SJSA1 (cell line): ENCODE data around the gene UBE2N. TPM values are rescaled to one million over a fixed set of nuclear protein-coding genes. Genes with fewer than 3 reads are reported as not detected.
"Not testable (repeated sequence)": the region's sequence is repeated elsewhere in the genome, so short reads cannot be mapped to it uniquely, and the experiment has no call there.

Source experiments
- DNase-seq, 2 experiments: peaks; one replicate each; pipeline ENCODE4 v3.0.0-alpha.2; 2015 to 2020; ENCODE audit warnings: low spot score in 2 of 2, low read depth in 1 of 2
- H3K27ac ChIP-seq: fragments of 250-450 bp; sonication (Bioruptor Pico); 2 replicates; pipeline ENCODE4 v1.5.1; 2020; ENCODE audit warnings: mild to moderate bottlenecking, moderate library complexity
- H3K27me3 ChIP-seq: fragments of 250-450 bp; sonication (Bioruptor Pico); replicated peaks from 2 replicates; pipeline ENCODE4 v1.5.1; 2020; ENCODE audit warnings: mild to moderate bottlenecking, moderate library complexity
- H3K36me3 ChIP-seq: fragments of 250-450 bp; sonication (Bioruptor Pico); 2 replicates; pipeline ENCODE4 v1.5.1; 2020; ENCODE audit warnings: mild to moderate bottlenecking
- H3K4me1 ChIP-seq: fragments of 250-450 bp; sonication (Bioruptor Pico); replicated peaks from 2 replicates; pipeline ENCODE4 v1.6.1; 2021; ENCODE audit warnings: mild to moderate bottlenecking
- H3K4me3 ChIP-seq: fragments of 250-450 bp; sonication (Bioruptor Pico); 2 replicates; pipeline ENCODE4 v1.5.1; 2020; ENCODE audit warnings: mild to moderate bottlenecking
- H3K9me3 ChIP-seq: fragments of 250-450 bp; sonication (Bioruptor Pico); replicated peaks from 2 replicates; pipeline ENCODE4 v1.5.1; 2020; ENCODE audit warnings: mild to moderate bottlenecking
- total RNA-seq: library from RNA; depleted of rRNA; stranded (reverse); fragments of >200 nt; shearing (Covaris generic); gene quantifications from 2 replicates; pipeline ENCODE4 v1.2.3, GENCODE V29; 2014

UBE2N gene
- total RNA-seq, 1 experiment from 2014 or later: 103 TPM

DNA sequence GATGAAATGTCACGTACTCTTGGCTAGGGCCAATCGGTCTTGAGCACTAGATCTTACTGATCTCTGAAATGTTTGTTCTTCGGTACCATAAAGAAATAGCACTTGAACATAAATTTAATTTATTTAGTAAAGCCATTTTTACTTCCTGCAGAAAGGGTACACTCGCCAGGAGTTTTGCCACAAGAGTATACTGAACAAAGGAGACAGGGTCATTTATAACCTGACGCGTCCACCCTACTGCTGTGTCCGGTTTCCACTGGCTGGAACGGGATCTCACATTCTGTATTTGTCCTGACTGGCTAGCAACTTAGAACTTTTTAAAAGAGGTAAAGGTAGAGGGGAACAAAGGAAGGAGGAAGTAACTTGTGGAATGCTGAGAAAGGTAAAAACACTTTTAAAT lies 29.4 kb downstream of the UBE2N start:
- H3K27me3 ChIP-seq, H3K4me3 ChIP-seq, H3K27ac ChIP-seq, H3K9me3 ChIP-seq, DNase-seq: not testable (repeated sequence)
- H3K36me3 ChIP-seq: peaks cover 36% of the 10 kb centered on the region
- H3K4me1 ChIP-seq: peaks cover 27% of the 10 kb centered on the region

DNA sequence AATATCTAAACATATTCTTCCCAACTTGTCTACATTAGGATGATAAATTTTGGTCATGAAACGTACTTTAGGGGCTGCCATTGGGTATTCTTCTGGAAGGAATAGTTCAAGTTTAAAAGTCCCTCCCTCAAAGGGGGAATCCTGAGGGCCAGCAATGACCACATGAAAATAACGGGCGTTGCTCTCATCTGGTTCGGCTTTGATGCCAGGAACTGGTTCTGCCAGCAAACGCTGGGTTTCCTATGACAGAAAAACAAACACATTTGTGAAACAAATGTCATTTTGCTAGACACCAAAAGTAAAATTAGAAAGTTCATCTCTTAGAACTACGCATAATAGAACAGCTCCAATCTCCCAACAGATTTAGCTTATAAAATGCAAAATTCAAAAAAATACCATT lies 30.7 kb downstream of the UBE2N start:
- DNase-seq, H3K9me3 ChIP-seq, H3K27me3 ChIP-seq, H3K27ac ChIP-seq, H3K4me3 ChIP-seq: not testable (repeated sequence)
- Histone ChIP-seq H3K4me1 (peaks cover 16% of the 10 kb centered on the region), H3K36me3 (peaks cover 47% of the 10 kb centered on the region)

DNA sequence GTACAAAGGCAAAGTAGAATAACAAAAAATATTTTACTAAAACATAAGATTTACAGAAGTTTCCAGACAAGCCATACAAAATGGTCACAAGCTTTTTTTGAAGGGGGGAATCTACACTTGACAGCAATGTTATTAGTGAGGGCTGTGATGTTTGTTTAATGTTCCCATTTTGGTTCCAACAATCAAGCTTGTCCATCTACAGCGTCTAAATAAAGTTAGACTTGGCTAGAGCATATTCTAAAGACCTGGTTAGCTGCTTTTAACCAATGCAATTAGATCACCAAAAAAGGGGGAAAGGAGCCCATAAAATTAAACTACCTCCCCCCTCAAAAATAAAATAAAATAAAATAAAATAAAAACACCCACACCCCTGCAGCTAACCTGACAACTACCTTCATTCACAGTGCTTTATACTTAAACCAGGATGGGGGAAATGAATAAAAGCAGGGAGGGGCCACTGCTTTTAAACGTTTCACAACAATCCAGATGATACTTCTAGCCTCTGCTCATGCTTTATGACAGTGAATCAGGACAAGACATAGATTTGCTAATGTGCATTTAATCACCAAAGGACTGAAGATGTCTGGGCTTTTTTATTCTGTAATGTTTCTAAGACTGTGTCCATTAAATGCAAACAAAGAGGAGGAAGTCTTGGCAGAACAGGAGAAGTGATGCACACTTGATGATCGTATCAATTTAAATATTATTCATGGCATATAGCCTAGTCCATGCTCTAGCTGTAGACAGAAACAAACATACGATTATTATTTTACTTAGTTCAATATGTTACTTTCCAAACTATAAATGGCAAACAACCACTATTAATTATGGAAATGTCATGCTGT lies 32.2 kb downstream of the UBE2N start:
- H3K9me3 ChIP-seq, H3K27ac ChIP-seq, H3K27me3 ChIP-seq, H3K4me1 ChIP-seq, DNase-seq, H3K4me3 ChIP-seq: not testable (repeated sequence)
- H3K36me3 ChIP-seq: peaks cover 55% of the 10 kb centered on the region

DNA sequence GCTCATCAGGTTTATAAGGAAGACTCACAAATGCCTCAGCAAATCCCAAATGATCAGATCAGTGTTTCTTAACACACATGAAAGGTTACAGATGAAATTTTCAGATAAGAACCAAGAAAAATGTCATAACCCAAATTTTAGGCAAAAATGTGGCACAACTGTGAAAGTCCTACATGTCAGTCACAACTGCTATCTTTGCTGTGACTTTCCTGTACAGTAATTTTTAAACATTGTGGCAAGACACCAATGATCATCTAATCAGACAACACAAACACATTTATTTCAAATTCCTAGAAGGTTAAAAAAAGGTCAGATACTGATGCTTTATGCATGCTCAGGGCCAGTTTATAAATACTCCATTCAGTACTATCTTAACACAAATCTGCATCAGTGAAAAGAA lies 32.9 kb downstream of the UBE2N start:
- Histone ChIP-seq H3K27me3 (no peaks in the 10 kb centered on the region), H3K9me3 (no peaks in the 10 kb centered on the region), H3K4me3 (no peak overlapping the region), H3K4me1 (no peaks in the 10 kb centered on the region), H3K27ac (no peak overlapping the region), H3K36me3 (peaks cover 62% of the 10 kb centered on the region)
- DNase-seq: no peak

DNA sequence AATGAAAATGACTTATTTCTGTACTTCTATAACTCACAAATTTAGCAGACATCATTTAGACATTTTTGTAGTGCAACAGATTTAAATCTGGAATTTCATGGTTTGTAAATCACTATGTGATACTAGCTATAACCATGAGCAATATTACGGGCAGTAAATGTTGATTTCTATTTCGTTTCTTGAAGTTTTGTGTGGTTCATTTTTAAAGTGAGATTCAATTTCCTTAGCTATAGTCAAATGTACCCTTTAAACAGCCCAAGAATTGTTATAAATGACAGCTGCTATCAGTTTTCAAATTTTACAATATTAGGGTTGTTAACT lies 33.8 kb downstream of the UBE2N start:
- H3K27me3 ChIP-seq: no peaks in the 10 kb centered on the region
- H3K27ac ChIP-seq: no peak overlapping the region
- H3K36me3 ChIP-seq: peaks cover 62% of the 10 kb centered on the region
- no peaks in the 10 kb centered on the region for H3K4me1 ChIP-seq
- H3K9me3 ChIP-seq: no peaks in the 10 kb centered on the region
- no peak for DNase-seq
- no peak overlapping the region for H3K4me3 ChIP-seq

DNA sequence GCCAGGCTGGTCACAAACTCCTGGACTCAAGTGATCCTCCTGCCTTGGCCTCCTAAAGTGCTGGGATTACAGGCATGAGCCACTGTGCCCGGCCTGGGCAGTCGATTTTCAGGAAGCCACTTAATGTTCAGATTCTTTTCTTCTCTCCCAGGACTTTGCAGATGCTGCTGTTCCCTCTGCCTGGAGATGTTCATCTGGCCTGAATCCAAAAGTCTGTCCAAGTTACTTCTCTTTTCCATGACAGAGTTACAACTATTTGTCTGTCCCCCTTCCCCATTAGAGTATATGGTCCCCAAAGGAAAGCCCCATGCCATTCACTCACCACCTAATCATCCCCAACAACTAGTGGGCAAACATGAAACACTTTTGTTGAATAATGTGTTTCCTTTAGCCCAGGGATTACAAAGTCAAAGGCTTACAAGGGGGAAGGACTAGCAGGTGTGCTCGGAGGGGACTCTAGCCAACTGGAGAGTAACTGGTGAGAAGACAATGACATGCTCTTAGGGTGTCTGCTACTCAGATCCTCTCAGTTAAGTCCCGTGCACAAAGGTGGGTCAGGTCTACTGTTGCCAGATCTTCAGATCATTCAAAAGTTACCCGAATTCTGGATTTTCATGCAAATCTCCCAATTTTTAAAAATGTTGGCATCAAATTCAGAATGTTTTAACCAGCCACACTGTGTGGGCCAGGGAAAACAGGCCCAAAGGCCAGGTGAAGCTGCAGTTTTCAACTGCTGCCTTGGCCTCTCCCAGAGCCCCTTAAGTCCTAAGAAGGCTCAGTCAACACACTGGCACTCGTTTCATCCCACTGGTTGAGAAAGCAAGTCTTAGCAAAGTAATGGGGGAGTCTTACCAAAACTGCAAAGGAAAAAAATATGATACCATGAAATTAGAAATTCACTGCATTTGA lies 34.4 kb downstream of the UBE2N start:
- DNase-seq: no peak

DNA sequence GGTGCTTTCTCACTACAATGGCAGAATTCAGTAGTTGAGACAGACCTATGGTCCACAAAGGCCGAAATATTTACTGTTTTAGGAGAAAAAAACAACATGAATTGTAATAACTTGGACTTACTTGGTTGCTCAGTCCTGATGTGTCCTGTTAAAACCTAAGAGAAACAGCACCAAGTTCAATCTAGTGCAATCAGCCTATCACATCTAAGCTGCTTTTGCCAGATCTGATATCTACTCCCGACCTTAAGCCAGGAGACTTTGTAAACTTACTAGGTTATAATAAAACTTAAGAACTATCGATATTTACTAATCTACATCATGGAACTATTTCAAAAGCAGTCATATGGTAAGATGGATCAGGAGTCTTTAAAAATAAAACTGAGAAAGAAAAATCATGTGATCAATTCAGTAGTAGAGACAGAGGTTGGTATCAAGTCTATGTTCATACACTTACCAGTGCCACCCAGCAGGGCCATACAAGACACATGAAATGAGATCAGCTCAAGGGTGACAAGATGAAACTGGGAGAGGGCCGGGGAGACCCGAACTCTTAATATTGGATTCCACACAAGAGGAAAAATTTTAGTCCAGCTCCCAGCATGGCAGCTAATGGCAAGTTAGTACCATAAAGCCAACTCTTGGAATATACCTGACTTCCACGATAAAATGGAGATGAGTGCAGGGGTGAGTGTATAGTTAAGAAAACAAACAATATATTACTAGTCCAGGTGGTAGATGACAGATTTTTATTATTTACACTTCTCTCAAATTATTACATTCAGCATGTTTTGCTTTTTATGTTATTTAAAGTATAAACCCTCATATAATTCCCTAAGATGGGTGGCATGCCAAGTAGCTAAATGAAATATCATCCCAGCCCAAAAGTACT lies 36.5 kb downstream of the UBE2N start:
- Histone ChIP-seq H3K27me3 (no peaks in the 10 kb centered on the region), H3K4me1 (no peaks in the 10 kb centered on the region), H3K9me3 (no peaks in the 10 kb centered on the region), H3K36me3 (peaks cover 54% of the 10 kb centered on the region), H3K27ac (no peak overlapping the region), H3K4me3 (no peak overlapping the region)
- DNase-seq: no peak

More for the DNA sequence above, 34.4 kb downstream of the UBE2N start:
- H3K27ac ChIP-seq: no peak overlapping the region
- H3K36me3 ChIP-seq: peaks cover 65% of the 10 kb centered on the region
- no peaks in the 10 kb centered on the region for H3K4me1 ChIP-seq
- no peak overlapping the region for H3K4me3 ChIP-seq
- H3K27me3 ChIP-seq: no peaks in the 10 kb centered on the region
- no peaks in the 10 kb centered on the region for H3K9me3 ChIP-seq

DNA sequence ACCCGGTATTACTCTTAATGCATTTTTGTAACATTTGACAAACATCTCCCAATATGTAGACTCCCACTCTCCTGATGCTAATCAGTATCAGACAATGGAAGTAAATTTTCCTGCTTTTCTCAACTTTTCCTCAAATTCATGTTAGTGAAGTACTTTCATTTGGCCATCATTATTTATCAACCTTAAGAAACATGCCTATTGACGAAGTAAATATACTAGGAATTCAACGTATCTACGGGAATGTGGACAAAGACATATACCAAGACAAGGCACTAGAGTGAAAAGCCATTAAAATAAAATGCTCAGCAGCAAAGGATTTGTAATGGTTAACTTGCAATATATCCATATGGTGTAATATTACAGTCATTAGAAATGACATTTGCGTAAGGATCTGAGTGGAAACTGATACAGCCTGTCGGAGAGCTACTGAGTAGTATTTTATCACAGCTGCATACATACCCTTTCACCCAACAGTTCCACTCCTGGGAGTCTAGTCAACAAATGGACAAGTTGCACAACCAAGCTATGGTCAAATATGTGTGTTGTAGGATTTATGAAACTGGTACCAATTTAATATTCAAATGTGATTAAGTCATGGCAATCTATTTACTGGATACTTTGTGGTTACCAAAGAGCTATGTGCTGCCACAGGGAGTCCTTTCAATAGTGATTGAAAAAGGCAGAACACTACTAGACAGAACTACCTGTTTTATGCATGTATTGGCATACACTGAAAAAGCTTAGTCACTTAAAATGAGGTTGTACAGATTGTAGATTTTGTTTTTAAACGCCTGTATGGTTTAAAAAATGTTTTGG lies 37.6 kb downstream of the UBE2N start:
- DNase-seq: no peak
- Histone ChIP-seq H3K36me3 (peaks cover 47% of the 10 kb centered on the region), H3K27me3 (no peaks in the 10 kb centered on the region), H3K4me3 (no peak overlapping the region), H3K27ac (no peak overlapping the region), H3K9me3 (no peaks in the 10 kb centered on the region), H3K4me1 (no peaks in the 10 kb centered on the region)

DNA sequence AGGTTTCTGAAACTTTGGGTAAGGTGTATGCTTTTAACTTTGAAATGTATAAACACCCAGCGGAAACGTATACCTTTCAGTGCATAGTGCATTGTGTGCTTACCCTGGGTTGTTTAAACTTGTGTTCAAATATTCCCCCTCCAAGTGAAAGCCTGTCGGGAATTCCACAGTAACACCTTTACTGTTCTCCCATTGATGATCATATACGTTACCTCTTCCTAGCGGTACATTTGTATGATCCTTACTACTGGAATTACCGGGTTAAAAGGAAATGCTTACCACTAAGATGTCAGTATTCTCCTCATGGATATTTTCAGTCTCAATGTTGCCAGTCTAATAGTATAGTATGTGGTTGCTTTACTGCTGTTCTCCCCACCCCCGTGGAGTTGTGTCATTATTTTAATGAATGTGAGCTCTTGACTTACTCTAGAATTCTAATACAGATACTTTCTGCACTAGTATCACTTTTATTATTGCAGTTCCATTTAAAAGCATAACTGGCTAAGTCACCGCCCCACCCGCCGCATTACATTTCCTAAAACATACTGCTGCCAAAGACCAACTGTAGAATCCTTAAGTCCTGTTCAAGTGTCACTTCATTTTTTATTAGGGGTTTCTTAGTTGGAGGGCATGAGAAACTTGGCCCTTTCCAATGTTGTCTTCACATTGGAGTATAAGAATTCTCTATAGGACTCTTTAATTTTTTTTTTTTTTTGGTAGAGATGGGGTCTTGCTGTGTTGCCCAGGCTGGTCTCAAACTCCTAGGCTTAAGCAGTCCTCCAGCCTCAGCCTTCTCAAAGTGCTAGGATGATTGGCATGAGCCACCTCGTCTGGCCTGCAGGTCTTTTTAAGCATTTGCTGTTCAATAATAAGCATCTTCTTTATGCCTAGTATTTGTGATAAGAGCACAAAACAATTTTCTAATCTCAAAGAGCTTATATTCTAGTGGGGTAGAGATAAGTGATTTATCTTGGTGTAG lies 39.1 kb downstream of the UBE2N start:
- Histone ChIP-seq H3K9me3 (no peaks in the 10 kb centered on the region), H3K4me3 (no peak overlapping the region), H3K4me1 (no peaks in the 10 kb centered on the region), H3K27ac (no peak overlapping the region), H3K27me3 (no peaks in the 10 kb centered on the region), H3K36me3 (peaks cover 40% of the 10 kb centered on the region)
- DNase-seq: no peak

DNA sequence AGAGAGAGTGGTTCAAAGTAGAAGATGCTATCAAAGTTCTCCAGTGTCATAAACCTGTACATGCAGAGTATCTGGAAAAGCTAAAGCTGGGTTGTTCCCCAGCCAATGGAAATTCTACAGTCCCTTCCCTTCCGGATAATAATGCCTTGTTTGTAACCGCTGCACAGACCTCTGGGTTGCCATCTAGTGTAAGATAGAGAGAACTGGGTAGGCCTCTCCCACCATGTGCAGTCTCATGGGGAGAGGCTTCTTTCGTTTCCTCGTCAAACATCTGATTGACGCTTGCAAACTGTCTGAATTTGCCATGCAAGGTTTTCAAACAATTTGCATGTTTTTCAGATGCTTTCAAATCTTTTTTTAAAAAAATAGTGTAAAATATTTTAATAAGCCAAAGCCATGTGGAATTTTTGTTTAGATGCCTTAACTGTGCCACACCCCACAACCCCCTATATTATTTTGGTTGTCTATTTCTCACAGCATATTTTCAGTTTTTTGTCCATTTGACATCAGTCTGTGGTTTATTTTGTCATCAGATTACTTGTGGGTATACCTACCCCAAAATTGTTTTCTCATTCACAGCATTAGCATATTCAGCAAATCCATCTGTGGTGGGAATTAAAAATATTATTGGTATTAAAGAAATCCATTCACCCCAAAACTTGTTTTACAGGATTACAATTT lies 42.4 kb downstream of the UBE2N start:
- H3K27ac ChIP-seq, H3K4me3 ChIP-seq, H3K9me3 ChIP-seq, DNase-seq, H3K27me3 ChIP-seq, H3K4me1 ChIP-seq: not testable (repeated sequence)
- H3K36me3 ChIP-seq: peaks cover 42% of the 10 kb centered on the region

DNA sequence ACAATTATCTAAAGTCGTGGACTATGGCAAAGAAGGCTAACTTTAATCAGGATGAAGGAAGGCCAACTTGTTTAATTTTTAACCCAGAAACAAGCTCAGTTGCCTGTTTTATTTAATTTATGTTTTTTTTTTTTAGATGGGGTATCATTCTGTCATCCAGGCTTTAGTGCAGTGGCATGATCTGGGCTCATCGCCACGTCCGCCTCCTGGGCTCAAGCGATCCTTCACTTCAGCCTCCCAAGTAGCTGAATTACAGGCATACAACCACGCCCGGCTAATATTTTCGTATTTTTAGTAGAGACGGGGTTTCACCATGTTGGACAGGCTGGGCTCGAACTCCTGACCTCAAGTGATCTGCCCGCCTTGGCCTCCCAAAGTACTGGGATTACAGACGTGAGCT lies 44.3 kb downstream of the UBE2N start:
- no peak overlapping the region for H3K27ac ChIP-seq
- no peak for DNase-seq
- H3K36me3 ChIP-seq: peaks cover 35% of the 10 kb centered on the region
- no peaks in the 10 kb centered on the region for H3K4me1 ChIP-seq
- H3K27me3 ChIP-seq: no peaks in the 10 kb centered on the region
- no peaks in the 10 kb centered on the region for H3K9me3 ChIP-seq
- no peak overlapping the region for H3K4me3 ChIP-seq

DNA sequence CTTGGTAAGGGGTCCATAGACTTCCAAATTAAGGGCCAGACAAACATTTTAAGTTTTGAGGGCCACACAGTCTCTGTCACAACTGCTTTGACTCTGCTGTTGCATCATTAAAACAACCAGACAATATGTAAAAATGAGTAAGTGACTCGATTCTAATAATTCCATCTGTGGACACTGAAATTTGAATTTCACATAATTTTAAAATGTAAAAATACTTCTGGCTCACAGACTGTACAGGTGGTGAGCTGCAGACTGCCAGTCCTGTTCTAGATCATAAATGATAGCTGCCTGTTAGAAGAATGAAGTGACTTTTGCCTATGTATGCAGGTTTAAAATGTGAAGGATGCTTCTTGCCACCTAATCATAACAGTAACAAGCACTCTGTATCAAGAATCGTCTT lies 48.3 kb downstream of the UBE2N start:
- H3K27ac ChIP-seq: no peak overlapping the region
- H3K36me3 ChIP-seq: peaks cover 35% of the 10 kb centered on the region
- H3K4me1 ChIP-seq: no peaks in the 10 kb centered on the region
- DNase-seq: no peak
- H3K9me3 ChIP-seq: no peaks in the 10 kb centered on the region
- H3K27me3 ChIP-seq: no peaks in the 10 kb centered on the region
- no peak overlapping the region for H3K4me3 ChIP-seq
